Peyer's patch (tissue), 4 donors: ENCODE measurements around the gene NHSL1.

Experiments used
- CTCF ChIP-seq, 6 experiments: fragments of 450-650 bp in 4 of 6; fragments of 200-600 bp in 2 of 6; sonication (generic) in 1 of 6; IDR thresholded peaks; one replicate each; pipeline ENCODE4 v1.5.1; 2017 to 2019; ENCODE audit warnings: antibody characterized with exemption in 6 of 6, mild to moderate bottlenecking in 3 of 6, moderate library complexity in 1 of 6
- POLR2A ChIP-seq, 2 donors: fragments of 450-650 bp; IDR thresholded peaks; one replicate each; pipeline ENCODE4 v1.5.1; 2017; ENCODE audit warnings: antibody characterized with exemption in 2 of 2, mild to moderate bottlenecking in 2 of 2, moderate library complexity in 2 of 2

- TF ChIP-seq CTCF (IDR thresholded peaks at IDR 0.05) (peak in 3 of 6 experiments; percentile 33 to 46 (median 39)), POLR2A (IDR thresholded peaks at IDR 0.05) (no peak)
Observed at GRCh38 chr6:138406443-138406842, 92.9 kb downstream of the NHSL1 start.
